Epithelial cell of proximal tubule (primary cell): ENCODE measurements around the gene CFAP46. TPM values are rescaled to one million over a fixed set of nuclear protein-coding genes. Genes with fewer than 3 reads are reported as not detected.

Experiments used
- DNase-seq: peaks from one replicate; pipeline ENCODE4 v3.0.0-alpha.2; 2011; ENCODE audit warnings: low read depth
- H3K4me3 ChIP-seq: 2 replicates; pipeline ENCODE4 v1.5.1; 2011; ENCODE audit warnings: low read depth, mild to moderate bottlenecking, low read length
- CTCF ChIP-seq: conservative IDR thresholded peaks from 2 replicates; pipeline ENCODE4 v1.5.1; 2012; ENCODE audit warnings: low read depth, mild to moderate bottlenecking, low read length
- total RNA-seq: library from RNA; depleted of rRNA; stranded (reverse); fragments of >200 nt; gene quantifications from 2 replicates; pipeline ENCODE4 v1.2.3, GENCODE V29; 2015

CFAP46 gene
- total RNA-seq, 1 donor from 2014 or later, result 2.2 TPM

GRCh38 chr10:132855889-132856288, 86.5 kb downstream of the CFAP46 start:
- no peak overlapping the region for H3K4me3 ChIP-seq
- no peak for DNase-seq
- TF ChIP-seq CTCF, result no peak

- TF ChIP-seq CTCF, result no peak
- no peak for DNase-seq
- no peak overlapping the region for H3K4me3 ChIP-seq
Measured at GRCh38 chr10:132851451-132851850, 90.9 kb downstream of the CFAP46 start.

- no peak for DNase-seq
- H3K4me3 ChIP-seq, result no peak overlapping the region
- no peak for TF ChIP-seq CTCF
Measured at GRCh38 chr10:132850896-132851295, 91.5 kb downstream of the CFAP46 start.

GRCh38 chr10:132850246-132850645, 92.1 kb downstream of the CFAP46 start:
- TF ChIP-seq CTCF, result no peak
- DNase-seq, result no peak
- no peak overlapping the region for H3K4me3 ChIP-seq

GRCh38 chr10:132849546-132850031, 92.8 kb downstream of the CFAP46 start:
- no peak for DNase-seq
- no peak for TF ChIP-seq CTCF
- no peak overlapping the region for H3K4me3 ChIP-seq

GRCh38 chr10:132848951-132849545, 93.3 kb downstream of the CFAP46 start:
- H3K4me3 ChIP-seq, result no peak overlapping the region
- TF ChIP-seq CTCF, result no peak
- DNase-seq, result no peak

GRCh38 chr10:132848291-132848701, 94.1 kb downstream of the CFAP46 start:
- no peak overlapping the region for H3K4me3 ChIP-seq
- DNase-seq, result no peak
- no peak for TF ChIP-seq CTCF
